HT1080 (cell line): ENCODE results near the gene VPS37B. TPM values are rescaled to one million over a fixed set of nuclear protein-coding genes. Genes with fewer than 3 reads are reported as not detected.
A peak's percentile ranks its signal among the peaks of the same experiment; 100 is the strongest.

ENCODE experiments used
- DNase-seq: peaks from one replicate; pipeline ENCODE4 v3.0.0-alpha.2; 2015; ENCODE audit warnings: low read depth
- total RNA-seq: library from RNA; depleted of rRNA; stranded (reverse); fragments of >200 nt; shearing (Covaris generic); gene quantifications from 2 replicates; pipeline ENCODE4 v1.2.3, GENCODE V29; 2014

Gene VPS37B
- total RNA-seq, 1 experiment from 2014 or later: 87.4 TPM

- DNase-seq: no peak
Observed at GRCh38 chr12:122842505-122843405, 53.2 kb downstream of the VPS37B start.

GRCh38 chr12:122841544-122842321 lies 54.2 kb downstream of the VPS37B start:
- DNase-seq: no peak

- DNase-seq: no peak
Observed at GRCh38 chr12:122840580-122841513, 55.1 kb downstream of the VPS37B start.

- DNase-seq: no peak
Observed at GRCh38 chr12:122839907-122840554, 55.9 kb downstream of the VPS37B start.

DNA sequence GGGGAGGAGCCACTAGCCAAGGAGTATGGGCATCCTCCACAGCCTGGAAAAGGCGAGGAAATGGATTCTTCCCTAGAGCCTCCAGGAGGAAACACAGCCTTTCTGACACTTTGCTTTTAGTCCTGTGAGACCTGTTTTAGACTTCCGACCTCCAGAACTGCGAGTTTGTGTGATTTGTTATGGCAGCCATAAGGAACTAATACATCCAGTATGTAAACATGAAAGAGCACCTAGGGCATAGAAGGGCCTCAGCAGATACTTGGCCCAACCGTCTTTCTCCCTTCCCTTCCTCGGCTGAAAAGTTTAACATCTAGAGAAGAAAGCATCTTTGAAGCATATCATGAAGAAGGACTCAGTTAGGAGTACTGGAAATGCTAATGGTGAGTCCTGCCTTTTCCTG lies 57.1 kb downstream of the VPS37B start:
- no peak for DNase-seq

- no peak for DNase-seq
Observed at GRCh38 chr12:122837306-122838265, 58.3 kb downstream of the VPS37B start.

- DNase-seq: no peak
Observed at GRCh38 chr12:122836027-122836921, 59.6 kb downstream of the VPS37B start.

DNA sequence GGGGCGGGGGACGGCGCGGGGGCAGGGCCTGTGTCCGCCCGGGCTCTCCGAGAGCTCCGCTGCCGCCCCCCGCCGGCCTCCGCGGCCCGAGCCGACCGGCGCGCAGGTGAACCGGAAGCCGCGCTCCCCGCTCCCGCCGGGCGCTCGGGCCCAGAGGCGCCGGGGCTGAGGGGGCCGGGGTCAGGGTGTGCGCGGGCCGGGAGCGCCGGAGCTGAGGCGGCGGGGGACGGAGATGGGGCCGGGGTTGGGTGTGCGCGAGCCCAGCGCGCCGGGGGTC lies 60.2 kb downstream of the VPS37B start:
- no peak for DNase-seq

GRCh38 chr12:122834921-122835749 lies 60.8 kb downstream of the VPS37B start, which contains the start of gene HIP1R:
Gene HIP1R, plus strand, starts transcription at chr12:122835457. Its CDS starts 94 bp downstream, at chr12:122835551.
- DNase-seq: no peak

DNA sequence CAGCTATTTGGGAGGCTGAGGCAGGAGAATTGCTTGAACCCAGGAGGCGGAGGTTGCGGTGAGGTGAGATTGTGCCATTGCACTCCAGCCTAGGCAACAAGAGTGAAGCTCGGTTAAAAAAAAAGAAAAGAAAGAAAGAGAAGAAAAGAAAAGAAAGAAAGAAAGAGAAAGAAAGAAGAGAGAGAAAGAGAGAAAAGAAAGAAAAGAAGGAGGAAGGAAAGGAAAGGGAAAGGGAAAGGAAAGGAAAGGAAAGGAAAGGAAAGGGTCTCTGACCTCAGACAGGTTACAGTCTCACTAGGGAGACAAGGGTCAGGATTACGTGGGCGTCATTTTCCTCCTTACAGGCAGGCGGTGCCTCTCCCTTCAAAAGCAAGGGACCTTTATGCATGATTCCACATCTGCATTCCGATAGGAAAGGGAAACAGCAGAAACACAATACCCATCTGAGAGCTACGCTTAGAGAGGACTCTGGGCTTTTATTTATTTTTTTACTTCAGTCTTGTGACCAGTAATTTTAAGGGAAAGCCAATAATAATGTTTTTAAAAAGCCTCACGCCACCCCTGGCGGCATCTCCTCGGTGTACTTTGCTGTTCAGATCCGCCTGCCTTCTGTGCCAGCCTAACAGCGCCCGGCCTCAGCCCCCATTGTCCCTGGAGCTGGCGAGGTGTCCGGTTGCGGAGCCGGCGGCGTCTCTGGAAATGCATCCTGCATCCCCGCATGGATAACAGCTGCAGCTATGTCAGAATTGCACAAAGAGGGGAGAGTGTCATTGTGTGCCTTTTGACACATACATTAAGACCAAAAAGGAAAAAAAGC lies 61.6 kb downstream of the VPS37B start:
- DNase-seq: peak; percentile 70

GRCh38 chr12:122830517-122831214 lies 65.3 kb downstream of the VPS37B start:
- DNase-seq: peak; percentile 95

- DNase-seq: no peak
Observed at GRCh38 chr12:122827258-122827657, 68.7 kb downstream of the VPS37B start.

DNA sequence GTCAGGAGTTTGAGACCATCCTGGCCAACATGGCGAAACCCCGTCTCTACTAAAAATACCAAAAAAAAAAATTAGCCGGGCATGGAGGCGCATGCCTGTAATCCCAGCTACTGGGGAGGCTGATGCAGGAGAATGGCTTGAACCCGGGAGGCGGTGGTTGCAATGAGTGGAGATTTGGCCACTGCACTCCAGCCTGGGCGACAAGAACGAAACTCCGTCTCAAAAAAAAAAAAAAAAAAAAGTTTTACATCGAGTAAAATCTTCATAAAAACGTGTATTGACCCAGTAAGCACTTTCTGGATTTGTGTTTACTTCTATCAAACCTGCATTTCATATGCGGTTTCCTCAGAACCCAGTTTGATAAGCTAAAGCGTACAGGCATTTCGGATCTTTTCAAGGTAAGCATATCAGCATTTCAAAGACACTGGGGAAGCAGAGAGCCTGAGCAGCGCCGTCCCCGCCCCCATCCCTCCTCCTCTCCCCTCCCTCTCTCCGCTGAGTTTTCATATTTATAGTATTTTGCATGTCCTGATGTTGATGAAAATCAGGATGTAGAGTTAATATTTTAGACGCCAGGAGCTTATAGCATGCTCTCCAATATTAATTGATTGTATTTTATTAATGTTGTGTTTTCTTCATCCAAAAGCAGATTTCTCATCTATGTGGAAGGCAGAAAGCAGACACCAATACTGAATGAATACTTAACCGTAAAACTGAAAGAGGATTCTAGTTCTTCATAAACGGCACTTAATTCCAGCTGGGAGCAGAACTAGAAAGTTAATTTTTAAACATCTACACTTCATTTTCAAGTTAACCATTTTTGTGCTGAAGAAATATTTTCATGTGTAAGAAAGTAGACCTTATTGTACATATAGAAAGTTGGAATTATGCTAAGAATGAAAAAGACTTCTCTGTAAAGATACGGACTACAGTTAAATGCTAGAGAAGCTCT lies 69.9 kb downstream of the VPS37B start:
- DNase-seq: peak; percentile 33

- DNase-seq: no peak
Observed at GRCh38 chr12:122823429-122823828, 72.5 kb downstream of the VPS37B start.

DNA sequence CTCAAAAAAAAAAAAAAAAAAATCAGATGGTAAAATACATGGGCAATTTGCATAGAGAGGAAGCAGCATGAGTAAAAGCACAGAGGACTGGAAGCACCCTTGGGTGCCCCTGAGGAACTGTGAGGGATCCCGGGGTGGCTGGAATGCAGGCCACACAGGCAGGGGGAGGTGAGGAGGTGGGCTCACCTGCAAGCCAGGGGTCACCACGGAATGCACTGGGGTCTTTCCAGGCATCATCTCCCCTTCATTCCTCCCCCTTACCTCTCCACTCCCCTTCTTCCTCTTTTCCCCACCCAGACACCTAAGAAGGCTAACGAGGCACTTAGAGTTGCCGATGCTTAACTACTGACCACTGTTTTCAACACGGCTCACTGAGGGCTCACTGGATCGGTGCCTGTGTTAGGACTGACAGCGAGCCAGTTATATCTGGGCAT lies 75.1 kb downstream of the VPS37B start:
- no peak for DNase-seq
